Activated T-helper 1 cell treated with anti-CD3 and anti-CD28 coated beads, Interleukin-12 subunit alpha, Interleukin-12 subunit beta, Interleukin-2, Interleukin-4 antibody, amounts not matched to agents 30 ng/mL and 10 ng/mL and 1 ng/mL, durations not matched to agents 14 hours and 24 hours and 36 hours (primary cell): ENCODE results near the gene MCEE. TPM values are rescaled to one million over a fixed set of nuclear protein-coding genes. Genes with fewer than 3 reads are reported as not detected.
"Not testable (repeated sequence)": the region's sequence is repeated elsewhere in the genome, so short reads cannot be mapped to it uniquely, and the experiment has no call there.

Experiments
- DNase-seq: peaks from one replicate; pipeline ENCODE4 v3.0.0; 2021; ENCODE audit warnings: low spot score
- H3K27ac Mint-ChIP-seq: one replicate; pipeline ENCODE4 v1.8.0; 2021; ENCODE audit warnings: mild to moderate bottlenecking, mixed read lengths
- H3K27me3 Mint-ChIP-seq: one replicate; pipeline ENCODE4 v1.8.0; 2022; ENCODE audit warnings: mild to moderate bottlenecking, moderate library complexity, mixed read lengths; ENCODE audit not compliant: insufficient read depth
- H3K36me3 Mint-ChIP-seq: one replicate; pipeline ENCODE4 v1.8.0; 2021; ENCODE audit warnings: low read depth, mixed read lengths
- H3K4me1 Mint-ChIP-seq: one replicate; pipeline ENCODE4 v1.8.0; 2021; ENCODE audit warnings: low read depth, mixed read lengths
- H3K4me3 Mint-ChIP-seq: one replicate; pipeline ENCODE4 v1.8.0; 2021; ENCODE audit warnings: mild to moderate bottlenecking, moderate library complexity, mixed read lengths
- H3K9me3 Mint-ChIP-seq: one replicate; pipeline ENCODE4 v1.8.0; 2021; ENCODE audit warnings: mixed read lengths
- intact Hi-C: fragments of 100-400 bp; cut with micrococcal nuclease; formaldehyde crosslinking; loops from one replicate; pipeline ENCODE4 v1.15.1; 2024
- total RNA-seq: library from RNA; stranded (reverse); gene quantifications from 2 replicates; pipeline ENCODE4 v1.2.3, GENCODE V29; 2022

The MCEE gene
- total RNA-seq, 1 donor from 2014 or later: 14.7 TPM

- DNase-seq, H3K9me3 Mint-ChIP-seq, H3K27me3 Mint-ChIP-seq, H3K4me1 Mint-ChIP-seq, intact Hi-C loops, H3K4me3 Mint-ChIP-seq, H3K27ac Mint-ChIP-seq, H3K36me3 Mint-ChIP-seq: not testable (repeated sequence)
Observed at GRCh38 chr2:71091808-71092207, 38.2 kb downstream of the MCEE start.

- H3K4me3 Mint-ChIP-seq, DNase-seq, H3K36me3 Mint-ChIP-seq, H3K27ac Mint-ChIP-seq, H3K4me1 Mint-ChIP-seq, intact Hi-C loops, H3K9me3 Mint-ChIP-seq: not testable (repeated sequence)
- peaks cover 11% of the 10 kb centered on the region for H3K27me3 Mint-ChIP-seq
Observed at GRCh38 chr2:71089475-71089874, 40.6 kb downstream of the MCEE start.

DNA sequence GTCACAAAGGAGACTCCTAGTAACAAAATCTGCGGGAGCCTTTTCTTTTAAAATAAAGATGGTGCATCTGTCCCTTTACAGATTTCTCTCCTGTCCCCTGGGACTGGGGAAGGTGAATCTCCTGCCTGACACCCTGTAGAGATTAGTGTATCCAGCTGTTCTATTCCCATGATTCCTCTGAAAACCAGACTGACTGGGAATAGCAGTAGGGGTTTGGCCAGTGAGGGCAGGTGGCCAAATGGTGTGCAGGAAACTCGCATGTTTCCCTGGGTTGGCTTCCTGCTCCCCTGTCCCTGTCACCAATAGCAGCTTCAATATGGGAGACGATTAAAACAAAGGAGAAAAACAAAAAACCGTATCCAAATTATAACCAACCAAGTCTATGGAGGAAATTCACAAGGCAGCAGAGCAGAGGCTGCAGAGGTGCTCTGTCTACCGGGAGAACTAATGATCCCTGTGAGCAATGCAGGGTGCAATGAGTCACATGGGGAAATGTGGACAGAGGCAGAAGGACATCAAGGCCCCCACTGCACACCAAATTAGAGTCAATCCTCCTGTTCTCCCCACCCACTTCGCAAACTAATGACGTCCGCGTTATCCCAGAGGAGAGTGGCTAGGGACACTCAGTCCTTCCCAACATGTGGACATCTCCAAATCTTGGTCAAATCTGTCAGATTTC, 44.6 kb downstream of the MCEE start:
- DNase-seq, H3K4me3 Mint-ChIP-seq, H3K9me3 Mint-ChIP-seq, H3K27ac Mint-ChIP-seq, H3K4me1 Mint-ChIP-seq, H3K36me3 Mint-ChIP-seq, intact Hi-C loops: not testable (repeated sequence)
- H3K27me3 Mint-ChIP-seq: peaks cover 11% of the 10 kb centered on the region

DNA sequence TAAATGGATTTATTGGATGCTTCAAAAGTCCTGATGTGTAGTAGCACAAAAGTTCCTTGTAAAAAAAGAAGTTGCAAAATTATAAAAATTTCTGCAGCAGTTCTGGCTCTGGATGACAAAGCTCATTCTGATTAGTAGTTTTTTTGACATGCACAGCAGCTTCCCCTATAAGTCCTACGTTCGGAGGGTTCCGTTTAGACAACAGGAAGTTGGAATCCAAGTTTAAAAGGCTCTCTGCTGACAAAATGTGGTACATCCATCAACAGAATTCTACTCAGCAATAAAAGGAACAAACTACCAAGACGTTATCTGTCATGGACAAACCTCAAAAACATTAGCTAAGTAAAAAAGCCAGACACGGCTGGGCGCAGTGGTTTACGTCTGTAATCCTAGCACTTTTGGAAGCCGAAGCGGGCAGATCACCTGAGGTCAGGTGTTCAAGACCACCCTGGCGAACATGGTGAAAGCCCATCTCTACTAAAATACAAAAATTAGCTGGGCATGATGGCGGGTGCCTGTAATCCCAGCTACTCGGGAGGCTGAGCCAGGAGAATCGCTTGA, 46.2 kb downstream of the MCEE start:
- H3K9me3 Mint-ChIP-seq, H3K36me3 Mint-ChIP-seq, H3K4me3 Mint-ChIP-seq, H3K27ac Mint-ChIP-seq, intact Hi-C loops, H3K4me1 Mint-ChIP-seq, DNase-seq: not testable (repeated sequence)
- peaks cover 11% of the 10 kb centered on the region for H3K27me3 Mint-ChIP-seq

DNA sequence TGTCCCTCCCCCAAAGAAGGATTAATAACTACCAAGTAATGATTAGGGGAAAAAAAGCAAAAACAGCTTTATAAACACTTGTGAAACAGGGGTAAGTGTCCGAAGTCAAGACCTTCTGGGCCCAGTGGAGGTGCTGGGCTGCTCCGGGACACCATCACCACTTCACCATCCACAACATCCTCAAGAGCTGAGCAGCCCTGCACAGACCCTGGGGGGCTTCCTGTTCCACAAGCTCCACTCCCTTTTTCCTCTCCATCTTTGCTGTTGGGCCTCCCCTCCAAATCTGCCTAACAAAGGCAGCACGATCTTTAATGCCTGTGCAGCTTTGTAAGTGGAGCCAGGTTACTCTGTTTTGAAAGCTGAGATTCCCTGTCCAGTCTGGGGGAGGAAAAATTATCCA, 46.7 kb downstream of the MCEE start:
- intact Hi-C loops, H3K4me1 Mint-ChIP-seq, H3K9me3 Mint-ChIP-seq, H3K27ac Mint-ChIP-seq, H3K4me3 Mint-ChIP-seq, H3K36me3 Mint-ChIP-seq, DNase-seq: not testable (repeated sequence)
- peaks cover 11% of the 10 kb centered on the region for H3K27me3 Mint-ChIP-seq

- H3K4me1 Mint-ChIP-seq: no peaks in the 10 kb centered on the region
- peaks cover 10% of the 10 kb centered on the region for H3K27me3 Mint-ChIP-seq
- no peak overlapping the region for H3K4me3 Mint-ChIP-seq
- no peaks in the 10 kb centered on the region for H3K9me3 Mint-ChIP-seq
- intact Hi-C loops: no loop called here
- no peak overlapping the region for H3K27ac Mint-ChIP-seq
- peaks cover 10% of the 10 kb centered on the region for H3K36me3 Mint-ChIP-seq
- DNase-seq: no peak
Observed at GRCh38 chr2:71082402-71083252, 47.4 kb downstream of the MCEE start.

- no peaks in the 10 kb centered on the region for H3K9me3 Mint-ChIP-seq
- H3K4me1 Mint-ChIP-seq: peaks cover 7% of the 10 kb centered on the region
- DNase-seq: no peak
- intact Hi-C loops: no loop called here
- peaks cover 32% of the 10 kb centered on the region for H3K36me3 Mint-ChIP-seq
- H3K4me3 Mint-ChIP-seq: no peak overlapping the region
- no peaks in the 10 kb centered on the region for H3K27me3 Mint-ChIP-seq
- no peak overlapping the region for H3K27ac Mint-ChIP-seq
Observed at GRCh38 chr2:71078624-71079023, 51.4 kb downstream of the MCEE start.

DNA sequence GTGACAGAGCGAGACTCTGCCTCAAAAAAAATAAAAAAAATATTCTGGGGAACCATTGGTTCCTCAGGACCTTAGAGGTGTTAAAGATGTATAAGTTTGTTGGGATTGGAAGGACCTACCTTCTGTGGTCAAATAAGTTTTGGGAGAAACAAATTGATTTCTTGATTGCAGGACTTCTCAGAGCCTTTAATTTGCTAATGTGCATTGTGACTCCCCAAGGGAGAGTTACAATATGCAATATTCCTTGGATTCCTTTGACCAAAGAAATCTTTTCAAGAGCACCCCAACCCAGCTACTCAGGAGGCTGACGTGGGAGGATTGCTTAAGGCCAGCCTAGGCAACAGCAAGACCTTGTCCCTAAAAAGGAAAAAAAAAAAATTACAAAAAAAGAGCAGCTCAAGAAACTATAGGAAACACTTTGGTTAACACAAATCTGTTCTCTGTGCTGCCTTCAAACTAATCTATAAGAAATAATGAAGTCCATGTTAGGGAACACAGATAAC, 55.1 kb downstream of the MCEE start:
- H3K27ac Mint-ChIP-seq: no peak overlapping the region
- H3K4me1 Mint-ChIP-seq: peaks cover 44% of the 10 kb centered on the region
- intact Hi-C loops: no loop called here
- no peak for DNase-seq
- no peaks in the 10 kb centered on the region for H3K27me3 Mint-ChIP-seq
- peaks cover 51% of the 10 kb centered on the region for H3K36me3 Mint-ChIP-seq
- no peak overlapping the region for H3K4me3 Mint-ChIP-seq
- H3K9me3 Mint-ChIP-seq: no peaks in the 10 kb centered on the region

DNA sequence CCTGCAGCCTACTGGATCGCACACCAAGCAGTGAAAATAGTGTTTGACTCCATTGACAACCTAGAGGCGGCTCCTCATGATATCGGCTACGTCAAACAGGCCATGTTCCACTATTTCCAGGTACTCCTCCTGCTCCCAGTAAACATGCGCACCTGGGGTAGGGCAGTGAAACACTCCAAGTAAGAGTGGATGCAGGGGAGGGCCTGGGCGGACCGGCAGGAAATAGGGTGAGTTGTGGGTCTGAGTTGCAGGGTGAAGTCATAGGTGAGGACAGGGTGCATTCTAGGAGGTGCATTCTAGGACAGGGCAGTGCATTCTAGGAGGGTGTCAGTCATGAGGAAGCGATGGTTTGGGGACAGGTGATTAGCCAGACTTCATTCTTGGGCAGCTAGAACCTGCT, 56.6 kb downstream of the MCEE start:
- Mint-ChIP-seq H3K27me3 (no peaks in the 10 kb centered on the region), H3K27ac (peak overlapping the region; percentile 63), H3K4me3 (peak overlapping the region; percentile 26), H3K9me3 (no peaks in the 10 kb centered on the region), H3K36me3 (peaks cover 50% of the 10 kb centered on the region), H3K4me1 (peaks cover 54% of the 10 kb centered on the region)
- no peak for DNase-seq
- intact Hi-C loops: no loop called here

GRCh38 chr2:71072492-71072891, 57.5 kb downstream of the MCEE start:
- DNase-seq: no peak
- Mint-ChIP-seq H3K27ac (peak overlapping the region; percentile 61), H3K4me3 (peak overlapping the region; percentile 59), H3K4me1 (peaks cover 62% of the 10 kb centered on the region), H3K36me3 (peaks cover 46% of the 10 kb centered on the region), H3K9me3 (no peaks in the 10 kb centered on the region), H3K27me3 (no peaks in the 10 kb centered on the region)
- intact Hi-C loops: no loop called here

- no peaks in the 10 kb centered on the region for H3K27me3 Mint-ChIP-seq
- H3K4me3 Mint-ChIP-seq: peak overlapping the region; percentile 77
- H3K36me3 Mint-ChIP-seq: peaks cover 40% of the 10 kb centered on the region
- no peaks in the 10 kb centered on the region for H3K9me3 Mint-ChIP-seq
- intact Hi-C loops: no loop called here
- DNase-seq: peak; percentile 53
- peak overlapping the region; percentile 84 for H3K27ac Mint-ChIP-seq
- H3K4me1 Mint-ChIP-seq: peaks cover 64% of the 10 kb centered on the region
Observed at GRCh38 chr2:71071681-71072398, 58.2 kb downstream of the MCEE start.

DNA sequence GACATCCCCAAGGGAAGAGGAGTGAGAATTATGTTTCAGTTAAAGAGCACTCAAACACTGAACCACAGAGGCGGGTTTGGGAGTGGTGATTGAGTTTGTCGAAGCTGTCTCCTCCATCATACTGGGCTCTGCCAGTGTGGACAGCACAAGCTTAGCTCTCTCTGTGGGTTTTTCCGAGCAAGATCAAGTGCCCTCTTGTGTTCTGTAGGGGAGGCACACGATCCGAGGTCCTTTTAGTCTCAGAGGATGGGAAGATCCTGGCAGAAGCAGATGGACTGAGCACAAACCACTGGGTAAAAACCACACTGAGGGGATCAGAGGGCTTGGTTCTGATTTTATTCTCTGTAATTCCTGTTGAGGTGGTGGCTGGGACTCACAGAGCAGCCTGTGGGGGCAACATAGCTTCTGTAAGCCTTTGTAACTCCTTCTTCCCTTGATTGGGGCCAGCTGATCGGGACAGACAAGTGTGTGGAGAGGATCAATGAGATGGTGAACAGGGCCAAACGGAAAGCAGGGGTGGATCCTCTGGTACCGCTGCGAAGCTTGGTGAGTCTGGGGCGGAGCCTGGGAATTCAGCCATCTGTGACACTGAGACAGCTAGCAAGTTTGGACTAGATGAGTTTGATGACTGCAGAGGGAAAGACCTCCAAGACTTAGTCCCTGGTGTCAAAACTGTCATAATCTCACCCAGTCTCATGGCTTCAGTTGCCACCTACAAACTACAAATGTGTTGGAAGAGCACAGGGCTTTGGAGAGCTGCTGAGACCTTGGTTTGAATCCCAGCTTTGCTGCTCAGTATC, 59.5 kb downstream of the MCEE start:
- intact Hi-C loops: no loop called here
- Mint-ChIP-seq H3K4me1 (peaks cover 64% of the 10 kb centered on the region), H3K27me3 (no peaks in the 10 kb centered on the region), H3K36me3 (peaks cover 35% of the 10 kb centered on the region), H3K27ac (peak overlapping the region; percentile 26), H3K4me3 (peak overlapping the region; percentile 93), H3K9me3 (no peaks in the 10 kb centered on the region)
- DNase-seq: no peak
